Activated gamma-delta T cell (primary cell): ENCODE results near the gene PLPP2.

ENCODE experiments used
- DNase-seq: peaks from one replicate; lab custom pipeline; 2025; lab: John Stamatoyannopoulos, UW

The PLPP2 gene

GRCh38 chr19:315811-316210, 24.6 kb upstream of the PLPP2 start:
- no peak for DNase-seq

GRCh38 chr19:313988-314815, 23.0 kb upstream of the PLPP2 start:
- no peak for DNase-seq

- DNase-seq: no peak
Measured at GRCh38 chr19:313169-313987, 22.2 kb upstream of the PLPP2 start.

- no peak for DNase-seq
Measured at GRCh38 chr19:311813-312261, 20.6 kb upstream of the PLPP2 start.

GRCh38 chr19:310781-311496, 19.7 kb upstream of the PLPP2 start:
- DNase-seq: no peak

- DNase-seq: no peak
Measured at GRCh38 chr19:310141-310651, 19.0 kb upstream of the PLPP2 start.

- no peak for DNase-seq
Measured at GRCh38 chr19:309206-309565, 18.0 kb upstream of the PLPP2 start.

- no peak for DNase-seq
Measured at GRCh38 chr19:308471-309205, 17.4 kb upstream of the PLPP2 start.

GRCh38 chr19:307793-308420, 16.7 kb upstream of the PLPP2 start:
- no peak for DNase-seq

- no peak for DNase-seq
Measured at GRCh38 chr19:307111-307531, 15.9 kb upstream of the PLPP2 start.

- no peak for DNase-seq
Measured at GRCh38 chr19:306151-306900, 15.1 kb upstream of the PLPP2 start.

- DNase-seq: no peak
Measured at GRCh38 chr19:305240-306150, 14.3 kb upstream of the PLPP2 start.

GRCh38 chr19:296476-297225, 5.4 kb upstream of the PLPP2 start:
- no peak for DNase-seq

GRCh38 chr19:295687-296370, 4.6 kb upstream of the PLPP2 start:
- no peak for DNase-seq

GRCh38 chr19:294946-295686, 3.9 kb upstream of the PLPP2 start:
- DNase-seq: no peak

- DNase-seq: no peak
Measured at GRCh38 chr19:294341-294945, 3.2 kb upstream of the PLPP2 start.
